GM19463 (cell line): ENCODE data around the gene SEPTIN5.

Source experiments
- ATAC-seq: cut with Tn5 transposase; IDR thresholded peaks from one replicate; pipeline ENCODE4 v1.9.1; 2021; ENCODE audit warnings: mild to moderate bottlenecking, moderate library complexity; ENCODE audit not compliant: unreplicated experiment

The SEPTIN5 gene

GRCh38 chr22:19757985-19758895, 43.9 kb downstream of the SEPTIN5 start:
- ATAC-seq: no peak

GRCh38 chr22:19758896-19759426, 44.7 kb downstream of the SEPTIN5 start:
- ATAC-seq: no peak

- no peak for ATAC-seq
These were observed 45.2 kb downstream of the SEPTIN5 start for GRCh38 chr22:19759427-19760057.

- ATAC-seq: no peak
These were observed 46.0 kb downstream of the SEPTIN5 start, which contains the start of gene TBX1 for GRCh38 chr22:19760058-19760950. Gene TBX1, plus strand, starts transcription at chr22:19760778. Its CDS starts 66 bp downstream, at chr22:19760844.

GRCh38 chr22:19760951-19761724, 46.8 kb downstream of the SEPTIN5 start:
- no peak for ATAC-seq

- no peak for ATAC-seq
These were observed 47.6 kb downstream of the SEPTIN5 start for GRCh38 chr22:19761725-19762567.

- no peak for ATAC-seq
These were observed 48.5 kb downstream of the SEPTIN5 start for GRCh38 chr22:19762568-19763457.

GRCh38 chr22:19763458-19764298, 49.4 kb downstream of the SEPTIN5 start:
- ATAC-seq: no peak

- no peak for ATAC-seq
These were observed 49.9 kb downstream of the SEPTIN5 start for GRCh38 chr22:19764299-19764593.

- no peak for ATAC-seq
These were observed 50.6 kb downstream of the SEPTIN5 start for GRCh38 chr22:19764636-19765476.

GRCh38 chr22:19765477-19766239, 51.4 kb downstream of the SEPTIN5 start:
- no peak for ATAC-seq

GRCh38 chr22:19766240-19766510, 51.9 kb downstream of the SEPTIN5 start:
- ATAC-seq: no peak

GRCh38 chr22:19766511-19767426, 52.5 kb downstream of the SEPTIN5 start:
- no peak for ATAC-seq

- ATAC-seq: no peak
These were observed 53.4 kb downstream of the SEPTIN5 start for GRCh38 chr22:19767427-19768341.
